ENCODE data around the gene ATG2B.

The ATG2B gene

GRCh38 chr14:96284008-96284407 is 79.1 kb downstream of the ATG2B start:
- TF ChIP-seq CTCF (IDR thresholded peaks at IDR 0.05; ENCODE audit: insufficient read depth, missing control alignments), result no peak
- no peak for FAIRE-seq
- no peak for DNase-seq (ENCODE audit: insufficient read length, low spot score)

GRCh38 chr14:96281486-96281885 is 81.7 kb downstream of the ATG2B start:
- no peak for DNase-seq (ENCODE audit: insufficient read length, low spot score)
- peak; percentile 10 for TF ChIP-seq CTCF (IDR thresholded peaks at IDR 0.05; ENCODE audit: insufficient read depth, missing control alignments)
- FAIRE-seq, result no peak

GRCh38 chr14:96280104-96280503 is 83.0 kb downstream of the ATG2B start:
- no peak for TF ChIP-seq CTCF (IDR thresholded peaks at IDR 0.05; ENCODE audit: insufficient read depth, missing control alignments)
- no peak for FAIRE-seq
- DNase-seq (ENCODE audit: insufficient read length, low spot score), result no peak

DNA sequence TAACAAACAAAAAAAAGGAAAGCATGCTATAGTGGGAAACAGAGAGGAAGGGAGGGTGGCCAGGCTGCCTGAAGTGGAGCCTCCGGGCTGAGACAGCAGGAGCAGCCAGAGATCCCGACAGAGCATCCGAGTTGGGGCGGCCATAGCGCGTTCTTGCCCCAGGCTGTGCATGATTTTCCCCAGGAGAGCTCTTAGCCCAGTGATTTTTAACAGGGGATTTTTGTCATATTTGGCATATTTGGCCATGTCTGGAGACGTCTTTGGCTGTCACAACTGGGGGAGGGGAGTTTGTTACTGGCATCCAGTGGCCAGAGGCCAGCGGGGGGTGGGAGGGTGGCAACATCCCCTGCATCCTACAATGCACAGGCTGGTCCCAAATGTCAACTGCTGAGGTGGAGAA is 83.6 kb downstream of the ATG2B start:
- no peak for FAIRE-seq

GRCh38 chr14:96277890-96278289 is 85.3 kb downstream of the ATG2B start:
- DNase-seq (ENCODE audit: insufficient read length, low spot score), result no peak
- no peak for TF ChIP-seq CTCF (IDR thresholded peaks at IDR 0.05; ENCODE audit: insufficient read depth, missing control alignments)
- FAIRE-seq, result no peak

More for the DNA sequence above, 83.6 kb downstream of the ATG2B start:
- no peak for DNase-seq (ENCODE audit: insufficient read length, low spot score)
- no peak for TF ChIP-seq CTCF (IDR thresholded peaks at IDR 0.05; ENCODE audit: insufficient read depth, missing control alignments)

DNA sequence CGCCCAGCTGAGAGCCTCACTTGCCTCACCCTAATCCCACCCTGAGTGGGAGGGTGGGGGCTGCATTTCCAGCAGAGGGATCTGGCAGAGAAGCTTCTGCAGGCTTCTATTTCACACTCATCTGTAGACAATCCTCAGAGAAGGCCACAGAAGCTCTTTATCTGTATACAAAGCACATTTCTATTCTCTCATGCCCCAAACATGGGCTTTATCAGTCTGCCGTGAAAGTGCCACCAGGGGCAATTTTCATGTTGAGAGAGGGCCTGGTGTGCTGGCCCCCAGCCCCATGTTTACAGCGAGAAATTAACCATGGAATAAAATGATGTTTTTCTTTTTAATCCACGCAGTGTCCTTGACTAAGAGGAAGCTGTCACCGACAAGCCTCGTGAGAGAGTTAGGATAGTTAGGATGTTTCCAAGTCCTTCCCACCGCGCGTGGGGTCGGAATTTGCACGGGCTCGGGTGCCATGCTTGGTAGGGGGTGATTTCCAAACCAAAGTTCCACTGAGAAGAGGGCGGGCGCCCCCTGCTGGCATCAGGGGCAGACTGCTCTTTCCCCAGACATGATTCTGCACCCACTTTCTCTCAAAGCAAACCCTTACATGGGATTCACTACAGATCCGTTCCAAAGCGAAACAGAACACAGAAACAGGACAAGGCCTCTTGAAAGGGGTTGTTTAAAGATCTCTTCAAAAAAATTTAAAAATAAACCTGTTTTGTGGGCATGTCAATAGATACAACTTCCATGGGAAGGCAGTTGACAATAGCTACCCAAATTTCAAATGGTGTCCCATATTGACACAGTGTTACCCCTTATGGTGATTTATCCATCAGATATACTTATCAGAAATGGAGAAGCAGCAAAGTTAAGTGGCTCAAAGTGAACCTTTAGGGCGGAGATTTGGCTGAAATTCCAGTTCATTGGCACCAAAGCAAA is 87.7 kb downstream of the ATG2B start:
- DNase-seq (ENCODE audit: insufficient read length, low spot score) (no peak), FAIRE-seq (no peak)
- peak; percentile 83 for TF ChIP-seq CTCF (IDR thresholded peaks at IDR 0.05; ENCODE audit: insufficient read depth, missing control alignments)

DNA sequence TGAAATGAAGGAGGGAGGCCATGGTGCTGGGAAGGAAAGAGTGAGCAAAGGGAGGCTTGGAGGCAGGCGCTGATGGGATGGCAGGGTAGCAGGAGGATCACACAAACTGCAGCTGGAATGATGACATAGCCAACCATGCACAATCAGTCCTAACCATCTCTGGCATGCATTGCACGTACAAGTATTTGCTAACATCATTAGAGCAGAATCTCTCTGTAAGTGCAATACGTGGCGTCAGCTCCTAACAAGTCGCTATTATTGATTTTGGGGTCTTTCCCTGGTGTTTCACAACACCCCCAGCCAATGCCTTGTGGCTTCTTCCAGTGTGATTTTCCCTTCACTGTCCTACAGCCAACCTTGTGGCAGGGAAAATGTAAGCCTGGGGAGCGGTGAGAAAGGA is 88.6 kb downstream of the ATG2B start:
- no peak for TF ChIP-seq CTCF (IDR thresholded peaks at IDR 0.05; ENCODE audit: insufficient read depth, missing control alignments)
- DNase-seq (ENCODE audit: insufficient read length, low spot score), result no peak
- FAIRE-seq, result no peak

Data from D721Med (cell line).